ENCODE data around the gene PPM1K. TPM values are rescaled to one million over a fixed set of nuclear protein-coding genes. Genes with fewer than 3 reads are reported as not detected.

PPM1K gene
- total RNA-seq, 1 experiment from 2014 or later: 4.2 TPM

DNA sequence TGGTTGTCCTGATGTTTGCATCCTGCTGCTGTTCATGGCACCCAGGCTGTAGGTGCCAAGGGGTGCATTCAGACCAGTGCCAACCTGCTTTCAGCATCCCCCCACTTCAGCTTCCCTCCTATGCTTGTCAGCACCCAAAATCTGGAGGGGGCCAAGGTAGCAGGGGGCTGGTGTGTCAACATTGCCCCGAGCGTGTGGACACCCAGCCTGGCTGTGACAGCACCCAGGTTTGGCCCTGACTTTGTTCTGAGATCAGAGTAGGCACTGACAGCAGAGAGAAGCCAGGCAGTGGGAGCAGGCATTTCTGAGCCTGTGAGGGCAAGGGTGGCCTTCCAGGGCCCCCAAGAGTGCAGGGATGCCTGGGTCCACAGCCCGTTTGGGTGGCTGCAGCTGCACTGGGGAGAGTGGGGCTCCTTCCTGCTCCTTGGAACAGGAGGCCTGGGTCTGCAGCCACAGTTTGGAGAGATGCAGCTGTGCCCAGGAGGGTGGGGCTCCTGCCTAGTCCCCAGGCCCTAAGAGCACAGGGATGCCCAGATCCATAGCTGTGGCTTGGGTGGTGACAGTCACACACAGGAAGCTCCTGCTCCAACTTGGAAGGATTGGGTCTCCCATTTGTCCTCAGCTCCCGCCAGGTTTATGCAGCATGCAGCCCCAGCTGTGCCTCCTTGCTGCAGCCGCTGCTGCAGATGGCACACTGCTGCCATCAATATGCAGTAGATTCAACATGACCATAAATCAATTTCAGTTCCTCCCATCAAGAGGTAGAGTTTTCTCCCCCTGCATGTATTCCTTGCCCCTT lies 12.3 kb upstream of the PPM1K start:
- Histone ChIP-seq H3K27ac (ENCODE audit: low read depth, low read length) (no peak overlapping the region), H3K36me3 (ENCODE audit: control insufficient read depth in 1 of 2, insufficient read depth in 2 of 2, low read length in 2 of 2) (no peaks in the 10 kb centered on the region), H3K4me1 (ENCODE audit: control insufficient read depth in 1 of 2, insufficient read depth in 2 of 2, low read length in 2 of 2) (no peaks in the 10 kb centered on the region), H3K4me3 (replicated peaks in 1 of 2; ENCODE audit: low read depth in 1 of 2, low read length in 2 of 2) (no peak overlapping the region), H3K4me2 (ENCODE audit: low read length) (no peak overlapping the region), H3K9ac (ENCODE audit: low read length) (no peak overlapping the region), H3K79me2 (ENCODE audit: insufficient read depth, low read length) (no peaks in the 10 kb centered on the region), H3K27me3 (ENCODE audit: insufficient read depth, low read length) (no peaks in the 10 kb centered on the region), H3K9me3 (ENCODE audit: control insufficient read depth in 1 of 2, insufficient read depth in 1 of 2, low read depth in 1 of 2, low read length in 2 of 2) (no peaks in the 10 kb centered on the region), H3K9me2 (ENCODE audit: insufficient read depth) (no peaks in the 10 kb centered on the region), H4K20me1 (ENCODE audit: insufficient read depth) (no peaks in the 10 kb centered on the region), H2AFZ (ENCODE audit: low read depth, low read length, poor library complexity, severe bottlenecking) (no peak overlapping the region)
- ChIA-PET CTCF (no interaction called here), POLR2A (no interaction called here), RAD21 (ENCODE audit: low non-redundant PET in 1 of 2, low total read pairs in 2 of 2, uncharacterized antibody in 2 of 2, unreplicated experiment in 2 of 2) (no interaction called here)
- intact Hi-C loops (cut with micrococcal nuclease): no loop called here
- no peak for TF ChIP-seq ZFX (IDR thresholded peaks at IDR 0.05)
- TF ChIP-seq SRF (IDR thresholded peaks at IDR 0.05; ENCODE audit: low read depth): no peak
- TF ChIP-seq YY1 (IDR thresholded peaks at IDR 0.05; ENCODE audit: extremely low read depth, insufficient replicate concordance, low read depth, low read length): no peak
- no peak for TF ChIP-seq RAD21 (IDR thresholded peaks at IDR 0.05; ENCODE audit: low read depth)
- TF ChIP-seq, protein P1, sequence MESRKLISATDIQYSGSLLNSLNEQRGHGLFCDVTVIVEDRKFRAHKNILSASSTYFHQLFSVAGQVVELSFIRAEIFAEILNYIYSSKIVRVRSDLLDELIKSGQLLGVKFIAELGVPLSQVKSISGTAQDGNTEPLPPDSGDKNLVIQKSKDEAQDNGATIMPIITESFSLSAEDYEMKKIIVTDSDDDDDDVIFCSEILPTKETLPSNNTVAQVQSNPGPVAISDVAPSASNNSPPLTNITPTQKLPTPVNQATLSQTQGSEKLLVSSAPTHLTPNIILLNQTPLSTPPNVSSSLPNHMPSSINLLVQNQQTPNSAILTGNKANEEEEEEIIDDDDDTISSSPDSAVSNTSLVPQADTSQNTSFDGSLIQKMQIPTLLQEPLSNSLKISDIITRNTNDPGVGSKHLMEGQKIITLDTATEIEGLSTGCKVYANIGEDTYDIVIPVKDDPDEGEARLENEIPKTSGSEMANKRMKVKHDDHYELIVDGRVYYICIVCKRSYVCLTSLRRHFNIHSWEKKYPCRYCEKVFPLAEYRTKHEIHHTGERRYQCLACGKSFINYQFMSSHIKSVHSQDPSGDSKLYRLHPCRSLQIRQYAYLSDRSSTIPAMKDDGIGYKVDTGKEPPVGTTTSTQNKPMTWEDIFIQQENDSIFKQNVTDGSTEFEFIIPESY (IDR thresholded peaks at IDR 0.05; ENCODE audit: extremely low read depth, insufficient replicate concordance, low read length): no peak
- no peak for TF ChIP-seq POLR2AphosphoS5 (IDR thresholded peaks at IDR 0.05; ENCODE audit: low read depth, low read length)
- no peak for TF ChIP-seq POLR2A (IDR thresholded peaks at IDR 0.05; ENCODE audit: borderline replicate concordance, extremely low read depth, insufficient read depth, insufficient read length)
- TF ChIP-seq EZH2phosphoT487 (IDR thresholded peaks at IDR 0.05; ENCODE audit: borderline replicate concordance): no peak
- TF ChIP-seq FOSL1 (IDR thresholded peaks at IDR 0.05; ENCODE audit: low read depth): no peak
- TF ChIP-seq, protein P2, sequence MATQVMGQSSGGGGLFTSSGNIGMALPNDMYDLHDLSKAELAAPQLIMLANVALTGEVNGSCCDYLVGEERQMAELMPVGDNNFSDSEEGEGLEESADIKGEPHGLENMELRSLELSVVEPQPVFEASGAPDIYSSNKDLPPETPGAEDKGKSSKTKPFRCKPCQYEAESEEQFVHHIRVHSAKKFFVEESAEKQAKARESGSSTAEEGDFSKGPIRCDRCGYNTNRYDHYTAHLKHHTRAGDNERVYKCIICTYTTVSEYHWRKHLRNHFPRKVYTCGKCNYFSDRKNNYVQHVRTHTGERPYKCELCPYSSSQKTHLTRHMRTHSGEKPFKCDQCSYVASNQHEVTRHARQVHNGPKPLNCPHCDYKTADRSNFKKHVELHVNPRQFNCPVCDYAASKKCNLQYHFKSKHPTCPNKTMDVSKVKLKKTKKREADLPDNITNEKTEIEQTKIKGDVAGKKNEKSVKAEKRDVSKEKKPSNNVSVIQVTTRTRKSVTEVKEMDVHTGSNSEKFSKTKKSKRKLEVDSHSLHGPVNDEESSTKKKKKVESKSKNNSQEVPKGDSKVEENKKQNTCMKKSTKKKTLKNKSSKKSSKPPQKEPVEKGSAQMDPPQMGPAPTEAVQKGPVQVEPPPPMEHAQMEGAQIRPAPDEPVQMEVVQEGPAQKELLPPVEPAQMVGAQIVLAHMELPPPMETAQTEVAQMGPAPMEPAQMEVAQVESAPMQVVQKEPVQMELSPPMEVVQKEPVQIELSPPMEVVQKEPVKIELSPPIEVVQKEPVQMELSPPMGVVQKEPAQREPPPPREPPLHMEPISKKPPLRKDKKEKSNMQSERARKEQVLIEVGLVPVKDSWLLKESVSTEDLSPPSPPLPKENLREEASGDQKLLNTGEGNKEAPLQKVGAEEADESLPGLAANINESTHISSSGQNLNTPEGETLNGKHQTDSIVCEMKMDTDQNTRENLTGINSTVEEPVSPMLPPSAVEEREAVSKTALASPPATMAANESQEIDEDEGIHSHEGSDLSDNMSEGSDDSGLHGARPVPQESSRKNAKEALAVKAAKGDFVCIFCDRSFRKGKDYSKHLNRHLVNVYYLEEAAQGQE (IDR thresholded peaks at IDR 0.05; ENCODE audit: low read depth): no peak
- no peak for TF ChIP-seq SIN3A (IDR thresholded peaks at IDR 0.05; ENCODE audit: low read depth)
- TF ChIP-seq, protein P3, sequence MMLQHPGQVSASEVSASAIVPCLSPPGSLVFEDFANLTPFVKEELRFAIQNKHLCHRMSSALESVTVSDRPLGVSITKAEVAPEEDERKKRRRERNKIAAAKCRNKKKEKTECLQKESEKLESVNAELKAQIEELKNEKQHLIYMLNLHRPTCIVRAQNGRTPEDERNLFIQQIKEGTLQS (IDR thresholded peaks at IDR 0.05): no peak
- TF ChIP-seq EGR1 (IDR thresholded peaks at IDR 0.05; ENCODE audit: low read depth): no peak
- TF ChIP-seq CEBPB (IDR thresholded peaks at IDR 0.05; ENCODE audit: low read depth): no peak
- no peak for TF ChIP-seq ZNF274 (IDR thresholded peaks at IDR 0.05; ENCODE audit: low read depth, low read length)
- TF ChIP-seq ELF1 (IDR thresholded peaks at IDR 0.05; ENCODE audit: borderline replicate concordance, low read depth): no peak
- no peak for TF ChIP-seq TCF7L2 (IDR thresholded peaks at IDR 0.05; ENCODE audit: borderline replicate concordance, extremely low read depth, insufficient read depth, insufficient read length)
- TF ChIP-seq CBX3 (IDR thresholded peaks at IDR 0.05; ENCODE audit: low read depth): no peak
- TF ChIP-seq SP1 (IDR thresholded peaks at IDR 0.05; ENCODE audit: low read depth): no peak
- TF ChIP-seq JUND (IDR thresholded peaks at IDR 0.05): no peak
- no TSS peak for BruUV-seq (replicated peaks)
- no peak for DNase-seq (ENCODE audit: low read depth, low spot score)
- no peak for ATAC-seq

Measured in HCT116 (cell line).